Keratinocyte (primary cell): ENCODE measurements around the gene CNR1. TPM values are rescaled to one million over a fixed set of nuclear protein-coding genes. Genes with fewer than 3 reads are reported as not detected.

Source experiments
- DNase-seq: peaks from one replicate; pipeline ENCODE4 v3.0.0-alpha.2; 2011; ENCODE audit warnings: low read depth, missing footprints, low spot score
- FAIRE-seq: peaks from 2 replicates; lab custom pipeline; 2011; peaks lifted over from hg19 to GRCh38; lab: Jason Lieb, UNC
- H2AFZ ChIP-seq: 2 replicates; pipeline ENCODE4 v1.6.0; 2012; ENCODE audit warnings: low read length, control low read depth, inconsistent platforms; ENCODE audit not compliant: control insufficient read depth
- H3K27ac ChIP-seq: 2 replicates; pipeline ENCODE4 v1.5.1; 2011; ENCODE audit warnings: low read length; ENCODE audit not compliant: control insufficient read depth, insufficient read depth
- H3K27me3 ChIP-seq: 3 replicates; pipeline ENCODE4 v1.6.0; 2011; ENCODE audit warnings: low read length; ENCODE audit not compliant: control insufficient read depth, insufficient read depth; ENCODE audit errors: extremely low read depth
- H3K36me3 ChIP-seq, 2 experiments: 2 replicates in 1 of 2; 3 replicates in 1 of 2; pipeline ENCODE4 v1.5.1; 2011; ENCODE audit warnings: low read length in 2 of 2, mild to moderate bottlenecking in 1 of 2; ENCODE audit not compliant: control insufficient read depth in 2 of 2, insufficient read depth in 2 of 2; ENCODE audit errors: extremely low read depth in 1 of 2
- H3K4me1 ChIP-seq: 3 replicates; pipeline ENCODE4 v1.5.1; 2011; ENCODE audit warnings: low read length; ENCODE audit not compliant: control insufficient read depth, insufficient read depth; ENCODE audit errors: extremely low read depth
- H3K4me2 ChIP-seq: 3 replicates; pipeline ENCODE4 v1.6.0; 2011; ENCODE audit warnings: low read depth, low read length; ENCODE audit not compliant: control insufficient read depth, insufficient read depth; ENCODE audit errors: extremely low read depth
- H3K4me3 ChIP-seq, 3 experiments: fragments of 200-600 bp in 1 of 3; sonication (generic) in 1 of 3; 2 replicates in 2 of 3; 3 replicates in 1 of 3; pipeline ENCODE4 v1.5.1; 2011 to 2016; ENCODE audit warnings: low read length in 3 of 3, mild to moderate bottlenecking in 3 of 3, control low read depth in 2 of 3, inconsistent platforms in 1 of 3, low read depth in 1 of 3, mixed read lengths in 1 of 3, mixed run types in 1 of 3, moderate library complexity in 1 of 3; ENCODE audit not compliant: control insufficient read depth in 2 of 3, insufficient read depth in 2 of 3; ENCODE audit errors: extremely low read depth in 1 of 3
- H3K79me2 ChIP-seq: 2 replicates; pipeline ENCODE4 v1.6.0; 2012; ENCODE audit warnings: low read length; ENCODE audit not compliant: control insufficient read depth, insufficient read depth
- H3K9ac ChIP-seq: 3 replicates; pipeline ENCODE4 v1.6.0; 2011; ENCODE audit warnings: low read length; ENCODE audit not compliant: control insufficient read depth, insufficient read depth; ENCODE audit errors: extremely low read depth
- H3K9me1 ChIP-seq: 3 replicates; pipeline ENCODE4 v1.6.0; 2011; ENCODE audit warnings: low read length; ENCODE audit not compliant: control insufficient read depth, insufficient read depth; ENCODE audit errors: extremely low read depth
- H3K9me3 ChIP-seq: 2 replicates; pipeline ENCODE4 v1.5.1; 2012; ENCODE audit warnings: low read depth, low read length; ENCODE audit not compliant: control insufficient read depth
- H4K20me1 ChIP-seq: 3 replicates; pipeline ENCODE4 v1.6.0; 2011; ENCODE audit warnings: low read length; ENCODE audit not compliant: control insufficient read depth, insufficient read depth; ENCODE audit errors: extremely low read depth
- EZH2 ChIP-seq: IDR thresholded peaks from one replicate; pipeline ENCODE4 v1.6.1; 2012; ENCODE audit warnings: inconsistent platforms, mild to moderate bottlenecking, low read length, moderate library complexity
- dilution Hi-C: fragments of 300-500 bp; cut with MboI; formaldehyde crosslinking; loops from one replicate; pipeline ENCODE4 v1.7.0; 2020; ENCODE audit warnings: low sequenced_read_pairs; ENCODE audit not compliant: extremely low pct_ligation_motif_present
- polyA plus RNA-seq, 5 experiments: library from polyadenylated mRNA; depleted of rRNA in 3 of 5; stranded (reverse) in 3 of 5; stranded (forward) in 1 of 5; unstranded in 1 of 5; fragments of >200 nt; gene quantifications; 1 replicate in 1 of 5; 2 replicates in 3 of 5; 3 replicates in 1 of 5; pipeline versions ENCODE4 v1.2.1 to v1.2.3, GENCODE V29; 2011 to 2012; ENCODE audit warnings: missing spikeins in 2 of 5, low read depth in 1 of 5, low replicate concordance in 1 of 5
- TF ChIP-seq, protein P1 (sequence below), 3 experiments: IDR thresholded peaks in 1 of 3; conservative IDR thresholded peaks in 1 of 3; optimal IDR thresholded peaks in 1 of 3; 2 replicates in 2 of 3; 3 replicates in 1 of 3; pipeline versions ENCODE3 to v1.5.1; 2011; ENCODE audit warnings: low read length in 3 of 3, mild to moderate bottlenecking in 3 of 3, moderate library complexity in 2 of 3, control low read depth in 1 of 3, inconsistent platforms in 1 of 3; ENCODE audit not compliant: insufficient read depth in 2 of 3; ENCODE audit errors: extremely low read depth in 1 of 3

The CNR1 gene
- polyA plus RNA-seq, 1 donor (not counting 4 experiments of a cell fraction or from before 2014, with no cell fraction given), result not detected

DNA sequence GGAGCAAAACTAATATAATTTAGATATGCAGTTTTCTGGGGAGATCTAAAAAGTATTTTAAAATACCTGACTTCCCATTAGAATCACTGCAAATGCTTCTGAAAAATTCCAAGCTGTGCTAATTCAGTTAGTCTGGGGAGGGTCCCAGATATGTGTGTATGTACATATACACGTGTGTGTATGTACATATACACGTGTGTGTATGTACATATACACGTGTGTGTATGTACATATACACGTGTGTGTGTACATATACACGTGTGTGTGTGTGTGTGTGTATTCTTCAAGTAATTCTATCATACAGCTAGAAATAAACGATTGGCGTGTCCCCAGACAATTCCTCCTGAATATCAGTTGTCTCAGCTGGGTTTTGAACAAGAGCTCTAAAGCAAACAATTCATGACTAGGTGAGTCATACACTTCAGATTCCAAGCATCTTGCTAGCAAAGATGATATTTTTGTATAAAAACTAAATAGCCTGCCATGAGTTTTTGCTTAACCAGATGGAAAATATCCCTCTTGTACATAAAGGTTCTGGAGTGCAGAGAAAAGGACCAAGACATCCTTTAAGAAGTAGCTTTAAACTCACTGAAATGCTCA is 60.3 kb downstream of the CNR1 start:
- dilution Hi-C loops, result no loop called here
- no peak for DNase-seq
- no peak for FAIRE-seq

More for the DNA sequence above, 60.3 kb downstream of the CNR1 start:
- Histone ChIP-seq H3K36me3 (no peaks in the 10 kb centered on the region), H3K4me2 (no peak overlapping the region), H3K27me3 (no peaks in the 10 kb centered on the region), H2AFZ (no peak overlapping the region), H3K9me1 (no peaks in the 10 kb centered on the region), H3K79me2 (no peaks in the 10 kb centered on the region), H4K20me1 (no peaks in the 10 kb centered on the region), H3K9me3 (no peaks in the 10 kb centered on the region), H3K4me3 (no peak overlapping the region), H3K4me1 (no peaks in the 10 kb centered on the region), H3K9ac (no peak overlapping the region), H3K27ac (no peak overlapping the region)
- TF ChIP-seq EZH2, result no peak
- TF ChIP-seq, protein P1, sequence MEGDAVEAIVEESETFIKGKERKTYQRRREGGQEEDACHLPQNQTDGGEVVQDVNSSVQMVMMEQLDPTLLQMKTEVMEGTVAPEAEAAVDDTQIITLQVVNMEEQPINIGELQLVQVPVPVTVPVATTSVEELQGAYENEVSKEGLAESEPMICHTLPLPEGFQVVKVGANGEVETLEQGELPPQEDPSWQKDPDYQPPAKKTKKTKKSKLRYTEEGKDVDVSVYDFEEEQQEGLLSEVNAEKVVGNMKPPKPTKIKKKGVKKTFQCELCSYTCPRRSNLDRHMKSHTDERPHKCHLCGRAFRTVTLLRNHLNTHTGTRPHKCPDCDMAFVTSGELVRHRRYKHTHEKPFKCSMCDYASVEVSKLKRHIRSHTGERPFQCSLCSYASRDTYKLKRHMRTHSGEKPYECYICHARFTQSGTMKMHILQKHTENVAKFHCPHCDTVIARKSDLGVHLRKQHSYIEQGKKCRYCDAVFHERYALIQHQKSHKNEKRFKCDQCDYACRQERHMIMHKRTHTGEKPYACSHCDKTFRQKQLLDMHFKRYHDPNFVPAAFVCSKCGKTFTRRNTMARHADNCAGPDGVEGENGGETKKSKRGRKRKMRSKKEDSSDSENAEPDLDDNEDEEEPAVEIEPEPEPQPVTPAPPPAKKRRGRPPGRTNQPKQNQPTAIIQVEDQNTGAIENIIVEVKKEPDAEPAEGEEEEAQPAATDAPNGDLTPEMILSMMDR (optimal IDR thresholded peaks at IDR 0.05 in 1 of 3, IDR thresholded peaks at IDR 0.05 in 1 of 3, conservative IDR thresholded peaks at IDR 0.05 in 1 of 3; ENCODE audit: extremely low read depth in 1 of 3, insufficient read depth in 2 of 3, low read length in 3 of 3), result no peak

Other genes with a start within 250 kb of the CNR1 start
- not detected in 3 replicates for gene SPACA1, start 118.5 kb downstream of the CNR1 start, polyA plus RNA-seq